Endodermal cell (in vitro differentiated cells): Measurements from ENCODE around the gene OR11A1. TPM values are rescaled to one million over a fixed set of nuclear protein-coding genes. Genes with fewer than 3 reads are reported as not detected.

Experiments used
- DNase-seq: peaks from one replicate; pipeline ENCODE4 v3.0.0-alpha.2; 2017
- H3K27ac ChIP-seq: 2 replicates; pipeline ENCODE4 v1.5.1; 2013; ENCODE audit warnings: mild to moderate bottlenecking, low read depth, low read length, moderate library complexity
- H3K27me3 ChIP-seq: 2 replicates; pipeline ENCODE4 v1.6.1; 2013; ENCODE audit warnings: mild to moderate bottlenecking, low read length, moderate library complexity; ENCODE audit not compliant: insufficient read depth, control insufficient read depth, poor library complexity, severe bottlenecking
- H3K36me3 ChIP-seq: 2 replicates; pipeline ENCODE4 v1.7.0; 2013; ENCODE audit warnings: mild to moderate bottlenecking, low read length, moderate library complexity; ENCODE audit not compliant: control insufficient read depth, insufficient read depth
- H3K4me1 ChIP-seq: one replicate; pipeline ENCODE4 v1.7.0; 2013; ENCODE audit warnings: low read length; ENCODE audit not compliant: control insufficient read depth, insufficient read depth
- H3K4me3 ChIP-seq: 2 replicates; pipeline ENCODE4 v1.5.1; 2013; ENCODE audit warnings: mild to moderate bottlenecking, low read length, moderate library complexity
- H3K9ac ChIP-seq: 2 replicates; pipeline ENCODE4 v1.6.1; 2013; ENCODE audit warnings: mild to moderate bottlenecking, low read length, moderate library complexity; ENCODE audit not compliant: poor library complexity, severe bottlenecking; ENCODE audit errors: extremely low read depth
- H3K9me3 ChIP-seq: 2 replicates; pipeline ENCODE4 v1.6.1; 2013; ENCODE audit warnings: mild to moderate bottlenecking, low read length, moderate library complexity; ENCODE audit not compliant: control insufficient read depth
- H3K27ac Mint-ChIP-seq: 2 replicates; pipeline ENCODE4 v1.8.0; 2020; ENCODE audit warnings: mixed read lengths
- H3K27me3 Mint-ChIP-seq: 2 replicates; pipeline ENCODE4 v1.8.0; 2021; ENCODE audit warnings: mild to moderate bottlenecking, mixed read lengths; ENCODE audit not compliant: insufficient read depth
- H3K36me3 Mint-ChIP-seq: 2 replicates; pipeline ENCODE4 v1.8.0; 2020; ENCODE audit warnings: low read depth, mixed read lengths
- H3K4me1 Mint-ChIP-seq: 2 replicates; pipeline ENCODE4 v1.8.0; 2020; ENCODE audit warnings: mixed read lengths
- H3K4me3 Mint-ChIP-seq: 2 replicates; pipeline ENCODE4 v1.8.0; 2020; ENCODE audit warnings: mild to moderate bottlenecking, moderate library complexity, mixed read lengths
- H3K9me3 Mint-ChIP-seq: 2 replicates; pipeline ENCODE4 v1.8.0; 2020; ENCODE audit warnings: mild to moderate bottlenecking, mixed read lengths
- WGBS, 2 experiments: methylation state at CpG; one replicate each; pipeline versions ENCODE4 v1.1.5 to v1.1.7; 2013; ENCODE audit warnings: missing lambda C conversion rate in 2 of 2, mixed read lengths in 1 of 2; ENCODE audit not compliant: insufficient coverage in 1 of 2, insufficient read length in 1 of 2; 5-methylcytosine and 5-hydroxymethylcytosine counted together
- total RNA-seq, 2 donors: library from RNA; stranded (reverse); fragmentation: NEBNext Ultra II Directional in 1 of 2; extraction: Animal tissue kit (Norgen Biotek cat#: 25700) in 1 of 2; gene quantifications; 2 replicates in 1 of 2; 3 replicates in 1 of 2; pipeline ENCODE4 v1.2.1, GENCODE V29; 2021
- TF ChIP-seq, protein P1 (sequence below): fragments of 200-600 bp; sonication (generic); conservative IDR thresholded peaks from 2 replicates; pipeline ENCODE4 v1.5.0; 2021; ENCODE audit warnings: antibody characterized with exemption, mild to moderate bottlenecking

OR11A1 gene
- total RNA-seq, 2 donors from 2014 or later, result not detected

GRCh38 chr6:29490055-29490454 lies 33.2 kb upstream of the OR11A1 start:
- Mint-ChIP-seq H3K36me3 (no peaks in the 10 kb centered on the region), H3K4me1 (no peaks in the 10 kb centered on the region), H3K27ac (no peak overlapping the region), H3K9me3 (no peaks in the 10 kb centered on the region), H3K4me3 (no peak overlapping the region), H3K27me3 (no peaks in the 10 kb centered on the region)
- no peak for DNase-seq
- 74 to 98% methylated on average over 2 to 3 of the region's 3 CpGs for WGBS, 2 experiments
- TF ChIP-seq, protein P1, sequence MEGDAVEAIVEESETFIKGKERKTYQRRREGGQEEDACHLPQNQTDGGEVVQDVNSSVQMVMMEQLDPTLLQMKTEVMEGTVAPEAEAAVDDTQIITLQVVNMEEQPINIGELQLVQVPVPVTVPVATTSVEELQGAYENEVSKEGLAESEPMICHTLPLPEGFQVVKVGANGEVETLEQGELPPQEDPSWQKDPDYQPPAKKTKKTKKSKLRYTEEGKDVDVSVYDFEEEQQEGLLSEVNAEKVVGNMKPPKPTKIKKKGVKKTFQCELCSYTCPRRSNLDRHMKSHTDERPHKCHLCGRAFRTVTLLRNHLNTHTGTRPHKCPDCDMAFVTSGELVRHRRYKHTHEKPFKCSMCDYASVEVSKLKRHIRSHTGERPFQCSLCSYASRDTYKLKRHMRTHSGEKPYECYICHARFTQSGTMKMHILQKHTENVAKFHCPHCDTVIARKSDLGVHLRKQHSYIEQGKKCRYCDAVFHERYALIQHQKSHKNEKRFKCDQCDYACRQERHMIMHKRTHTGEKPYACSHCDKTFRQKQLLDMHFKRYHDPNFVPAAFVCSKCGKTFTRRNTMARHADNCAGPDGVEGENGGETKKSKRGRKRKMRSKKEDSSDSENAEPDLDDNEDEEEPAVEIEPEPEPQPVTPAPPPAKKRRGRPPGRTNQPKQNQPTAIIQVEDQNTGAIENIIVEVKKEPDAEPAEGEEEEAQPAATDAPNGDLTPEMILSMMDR, result no peak
- Histone ChIP-seq H3K36me3 (no peaks in the 10 kb centered on the region), H3K9ac (no peak overlapping the region), H3K27me3 (no peaks in the 10 kb centered on the region), H3K4me1 (no peaks in the 10 kb centered on the region), H3K9me3 (peaks cover 8% of the 10 kb centered on the region), H3K27ac (no peak overlapping the region), H3K4me3 (no peak overlapping the region)

DNA sequence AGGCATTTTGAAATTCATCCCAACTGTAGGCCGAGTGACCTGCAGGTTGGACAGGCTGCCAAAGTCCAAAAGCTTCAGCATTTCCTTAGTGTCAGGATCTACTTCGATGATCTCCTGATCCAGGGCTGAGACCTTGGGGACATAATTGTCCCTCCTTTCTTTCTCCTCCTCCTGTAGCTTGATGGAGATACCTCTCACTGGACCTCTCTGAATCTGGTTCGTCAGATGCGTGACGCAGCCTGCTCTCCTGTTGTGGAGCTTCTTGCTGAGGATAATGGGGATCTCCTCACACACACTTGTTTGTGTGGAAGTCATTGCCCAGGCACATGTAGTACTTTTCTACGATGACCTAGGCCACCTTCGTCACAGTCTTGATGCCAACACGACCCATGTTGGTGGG lies 32.4 kb upstream of the OR11A1 start:
- H3K36me3 Mint-ChIP-seq, result no peaks in the 10 kb centered on the region
- peaks cover 8% of the 10 kb centered on the region for H3K9me3 ChIP-seq
- no peaks in the 10 kb centered on the region for H3K27me3 ChIP-seq
- H3K27ac ChIP-seq, result no peak overlapping the region
- H3K9ac ChIP-seq, result no peak overlapping the region
- WGBS, 2 experiments, result 88 to 96% methylated on average over 2 to 6 of the region's 8 CpGs
- TF ChIP-seq, protein P1, result no peak
- H3K27ac Mint-ChIP-seq, result no peak overlapping the region
- DNase-seq, result no peak
- H3K4me1 ChIP-seq, result no peaks in the 10 kb centered on the region
- no peak overlapping the region for H3K4me3 Mint-ChIP-seq
- no peak overlapping the region for H3K4me3 ChIP-seq
- no peaks in the 10 kb centered on the region for H3K27me3 Mint-ChIP-seq
- no peaks in the 10 kb centered on the region for H3K4me1 Mint-ChIP-seq
- no peaks in the 10 kb centered on the region for H3K9me3 Mint-ChIP-seq
- no peaks in the 10 kb centered on the region for H3K36me3 ChIP-seq

- Histone ChIP-seq H3K4me1 (no peaks in the 10 kb centered on the region), H3K27ac (no peak overlapping the region), H3K4me3 (no peak overlapping the region), H3K9ac (no peak overlapping the region), H3K27me3 (no peaks in the 10 kb centered on the region), H3K36me3 (no peaks in the 10 kb centered on the region), H3K9me3 (peaks cover 8% of the 10 kb centered on the region)
- Mint-ChIP-seq H3K4me1 (no peaks in the 10 kb centered on the region), H3K36me3 (no peaks in the 10 kb centered on the region), H3K4me3 (no peak overlapping the region), H3K27ac (no peak overlapping the region), H3K27me3 (no peaks in the 10 kb centered on the region), H3K9me3 (no peaks in the 10 kb centered on the region)
- no peak for DNase-seq
- TF ChIP-seq, protein P1, result no peak
Measured at GRCh38 chr6:29488874-29489273, 32.0 kb upstream of the OR11A1 start.
